Activated CD8-positive, alpha-beta T cell treated with anti-CD3 and anti-CD28 coated beads for 36 hours (primary cell): ENCODE data around the gene SGMS1. TPM values are rescaled to one million over a fixed set of nuclear protein-coding genes. Genes with fewer than 3 reads are reported as not detected.
A peak's percentile ranks its signal among the peaks of the same experiment; 100 is the strongest.
"Not testable (repeated sequence)": the region's sequence is repeated elsewhere in the genome, so short reads cannot be mapped to it uniquely, and the experiment has no call there.

Experiments used
- ATAC-seq: fragments of 200-7000 bp; cut with Tn5 transposase; one replicate; pipeline ENCODE4 v1.10.0; 2021; ENCODE audit warnings: mild to moderate bottlenecking, moderate library complexity
- CTCF ChIA-PET: fragments of 350-600 bp; sonication (Branson Sonifier 250); formaldehyde crosslinking; loops from one replicate; lab custom pipeline; 2021; ENCODE audit warnings: antibody characterized with exemption; lab: Charles Lee
- POLR2A ChIA-PET: fragments of 350-600 bp; sonication (Branson Sonifier 250); formaldehyde crosslinking; loops from one replicate; lab custom pipeline; 2021; ENCODE audit warnings: antibody characterized with exemption; lab: Charles Lee
- DNase-seq: peaks from one replicate; pipeline ENCODE4 v3.0.0-alpha.2; 2020
- H3K27ac Mint-ChIP-seq: one replicate; pipeline ENCODE4 v1.8.0; 2021; ENCODE audit warnings: mild to moderate bottlenecking, mixed read lengths
- H3K27me3 Mint-ChIP-seq: one replicate; pipeline ENCODE4 v1.8.0; 2021; ENCODE audit warnings: mixed read lengths
- H3K36me3 Mint-ChIP-seq: one replicate; pipeline ENCODE4 v1.8.0; 2021; ENCODE audit warnings: low read depth, mixed read lengths
- H3K4me1 Mint-ChIP-seq: one replicate; pipeline ENCODE4 v1.8.0; 2021; ENCODE audit warnings: low read depth, mixed read lengths
- H3K4me3 Mint-ChIP-seq: one replicate; pipeline ENCODE4 v1.8.0; 2021; ENCODE audit warnings: mild to moderate bottlenecking, moderate library complexity, mixed read lengths
- H3K9me3 Mint-ChIP-seq: one replicate; pipeline ENCODE4 v1.8.0; 2021; ENCODE audit warnings: mixed read lengths
- CTCF ChIP-seq: fragments of 200-600 bp; IDR thresholded peaks from one replicate; pipeline ENCODE4 v1.8.0; 2022; ENCODE audit warnings: antibody characterized with exemption, mild to moderate bottlenecking
- intact Hi-C: fragments of 100-400 bp; cut with micrococcal nuclease; formaldehyde crosslinking; loops from one replicate; pipeline ENCODE4 v1.10.0; 2022
- total RNA-seq, 2 experiments: library from RNA; stranded (reverse); gene quantifications; one replicate each; pipeline ENCODE4 v1.2.3, GENCODE V29; 2021

Gene SGMS1
- total RNA-seq, 2 experiments from 2014 or later: 9.0 to 10.6 TPM

DNA sequence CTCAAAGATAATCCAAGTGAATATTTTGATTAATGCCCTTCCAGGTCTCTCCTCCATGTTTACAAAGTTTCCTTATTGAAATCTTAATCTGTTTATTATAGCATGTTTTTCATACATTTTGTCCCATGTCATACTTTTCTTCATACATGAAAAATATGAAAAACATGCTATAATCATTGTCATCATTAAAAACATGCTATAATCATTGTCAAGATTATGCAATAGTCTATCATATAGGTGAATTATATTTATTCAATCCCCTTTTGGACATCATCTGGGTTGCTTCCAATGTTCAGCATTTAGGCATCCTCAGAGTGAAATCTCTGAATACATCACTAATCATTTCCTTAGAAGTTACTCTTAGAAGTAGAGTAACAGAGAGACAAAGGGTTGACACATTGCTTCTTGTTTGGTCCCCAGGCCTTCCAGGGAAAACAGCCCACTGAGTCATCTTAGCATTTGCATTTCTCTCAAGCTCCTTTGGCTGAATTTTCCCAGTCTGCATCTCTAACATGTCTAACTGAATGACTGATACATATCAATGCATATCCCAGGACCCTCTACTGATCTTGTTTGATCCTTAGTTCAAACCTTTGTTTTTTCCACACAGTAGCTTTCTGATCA, 87.0 kb downstream of the SGMS1 start:
- Mint-ChIP-seq H3K4me3 (no peak overlapping the region), H3K27me3 (no peaks in the 10 kb centered on the region), H3K27ac (peak overlapping the region; percentile 31), H3K4me1 (peaks cover 63% of the 10 kb centered on the region), H3K36me3 (no peaks in the 10 kb centered on the region), H3K9me3 (no peaks in the 10 kb centered on the region)
- CTCF ChIA-PET: interaction anchor here (1.1 to 1.3 kb wide), 2 partner anchors 10 to 24 kb away, joined by 3 to 4 read pairs; no protein-coding TSS in a partner anchor
- intact Hi-C loops: loop anchor here (5.0 kb wide), 1 partner anchor 86 kb away; the partner anchor contains the start of gene SGMS1
- no peak for TF ChIP-seq CTCF
- no peak for DNase-seq
- no peak for ATAC-seq
- POLR2A ChIA-PET: interaction anchor here (1.2 kb wide), 1 partner anchor 25 kb away, joined by 5 read pairs; no protein-coding TSS in a partner anchor

DNA sequence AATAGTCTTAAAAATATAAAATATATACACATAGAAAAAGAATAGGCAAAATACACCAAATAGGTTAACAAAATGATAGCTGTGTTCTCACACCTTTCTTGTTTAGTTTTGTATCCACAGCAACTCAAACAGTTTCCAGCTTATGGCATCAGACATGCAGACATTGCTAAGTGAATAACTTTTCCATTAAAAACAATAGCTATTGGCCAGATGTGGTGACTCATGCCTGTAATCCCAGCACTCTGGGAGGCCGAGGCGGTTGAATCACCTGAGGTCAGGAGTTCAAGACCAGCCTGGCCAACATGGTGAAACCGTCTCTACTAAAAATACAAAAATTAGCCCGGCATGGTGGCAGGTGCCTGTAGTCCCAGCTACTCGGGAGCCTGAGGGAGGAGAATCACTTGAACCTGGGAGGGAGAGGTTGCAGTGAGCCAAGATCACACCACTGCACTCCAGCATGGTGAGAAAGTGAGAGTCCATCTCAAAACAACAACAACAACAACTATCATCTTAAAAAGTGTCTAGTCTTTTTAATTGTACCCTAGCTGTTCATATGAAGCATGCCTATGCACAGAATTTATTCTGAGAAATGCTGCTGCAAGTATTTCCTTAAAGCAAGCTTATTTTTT, 88.9 kb downstream of the SGMS1 start:
- DNase-seq: peak; percentile 28
- H3K27ac Mint-ChIP-seq, ATAC-seq, H3K9me3 Mint-ChIP-seq, H3K36me3 Mint-ChIP-seq, H3K4me3 Mint-ChIP-seq, H3K27me3 Mint-ChIP-seq: not testable (repeated sequence)
- H3K4me1 Mint-ChIP-seq: peaks cover 44% of the 10 kb centered on the region
- intact Hi-C loops: loop anchor here (5.0 kb wide), 1 partner anchor 87 kb away; the partner anchor contains the start of gene SGMS1
- POLR2A ChIA-PET: interaction anchor here (0.7 to 1.5 kb wide), 3 partner anchors 38 to 94 kb away, joined by 3 read pairs; no protein-coding TSS in a partner anchor
- CTCF ChIA-PET: interaction anchor here (1.3 to 1.7 kb wide), 4 partner anchors 16 to 89 kb away, joined by 3 to 5 read pairs (median 4); partner anchors contain the start of gene SGMS1

GRCh38 chr10:50533296-50533695, 90.5 kb downstream of the SGMS1 start:
- POLR2A ChIA-PET: interaction anchor here (1.1 kb wide), 1 partner anchor 20 kb away, joined by 3 read pairs; no protein-coding TSS in a partner anchor
- no peak for TF ChIP-seq CTCF
- H3K9me3 Mint-ChIP-seq: no peaks in the 10 kb centered on the region
- no peaks in the 10 kb centered on the region for H3K36me3 Mint-ChIP-seq
- CTCF ChIA-PET: no interaction called here
- H3K4me1 Mint-ChIP-seq: peaks cover 30% of the 10 kb centered on the region
- intact Hi-C loops: no loop called here
- DNase-seq (no peak), ATAC-seq (no peak)
- H3K4me3 Mint-ChIP-seq: no peak overlapping the region
- H3K27ac Mint-ChIP-seq: no peak overlapping the region
- H3K27me3 Mint-ChIP-seq: no peaks in the 10 kb centered on the region

- DNase-seq (no peak), ATAC-seq (no peak)
- no peak for TF ChIP-seq CTCF
- Mint-ChIP-seq H3K9me3 (no peaks in the 10 kb centered on the region), H3K27ac (no peak overlapping the region), H3K36me3 (peaks cover 2% of the 10 kb centered on the region), H3K4me1 (peaks cover 27% of the 10 kb centered on the region), H3K4me3 (no peak overlapping the region), H3K27me3 (no peaks in the 10 kb centered on the region)
- intact Hi-C loops: no loop called here
- POLR2A ChIA-PET: no interaction called here
- CTCF ChIA-PET: interaction anchor here (1.8 kb wide), 1 partner anchor 8 kb away, joined by 4 read pairs; no protein-coding TSS in a partner anchor
Measured at GRCh38 chr10:50531388-50532077, 92.2 kb downstream of the SGMS1 start.

DNA sequence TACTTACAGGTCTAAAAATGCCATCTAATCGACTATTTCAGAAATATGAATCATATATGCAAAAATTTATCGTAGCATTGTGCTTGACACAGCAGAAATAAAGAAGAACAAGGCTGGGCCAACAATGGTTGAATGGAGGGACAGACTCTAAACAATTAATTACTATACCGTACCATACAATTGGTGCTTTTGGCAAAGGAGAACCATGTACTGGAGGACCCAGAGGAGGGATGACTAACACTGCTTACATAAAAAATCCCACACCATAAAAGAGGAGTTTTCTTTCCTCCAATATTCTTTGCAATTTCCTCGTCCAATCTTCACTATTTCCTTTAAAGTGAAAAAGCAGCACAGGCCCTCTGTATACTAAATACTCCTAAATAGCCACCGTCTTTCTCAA, 94.1 kb downstream of the SGMS1 start:
- POLR2A ChIA-PET: no interaction called here
- no peak for TF ChIP-seq CTCF
- H3K36me3 Mint-ChIP-seq: peaks cover 11% of the 10 kb centered on the region
- DNase-seq (no peak), ATAC-seq (no peak)
- CTCF ChIA-PET: interaction anchor here (1.8 kb wide), 1 partner anchor 9 kb away, joined by 4 read pairs; no protein-coding TSS in a partner anchor
- peaks cover 24% of the 10 kb centered on the region for H3K4me1 Mint-ChIP-seq
- H3K27ac Mint-ChIP-seq: no peak overlapping the region
- intact Hi-C loops: no loop called here
- H3K4me3 Mint-ChIP-seq: no peak overlapping the region
- H3K27me3 Mint-ChIP-seq: no peaks in the 10 kb centered on the region
- no peaks in the 10 kb centered on the region for H3K9me3 Mint-ChIP-seq
